Stimulated activated CD4-positive, alpha-beta T cell treated with anti-CD3 and anti-CD28 coated beads, Interleukin-12 subunit alpha, Interleukin-12 subunit beta, amount 100 ng/mL, for 24 hours (primary cell): ENCODE measurements around the gene NR2F1-AS1.

Source experiments
- DNase-seq, 2 experiments: peaks; one replicate each; pipeline ENCODE4 v3.0.0-alpha.2; 2020; ENCODE audit warnings: low read depth in 2 of 2

The NR2F1-AS1 gene

DNA sequence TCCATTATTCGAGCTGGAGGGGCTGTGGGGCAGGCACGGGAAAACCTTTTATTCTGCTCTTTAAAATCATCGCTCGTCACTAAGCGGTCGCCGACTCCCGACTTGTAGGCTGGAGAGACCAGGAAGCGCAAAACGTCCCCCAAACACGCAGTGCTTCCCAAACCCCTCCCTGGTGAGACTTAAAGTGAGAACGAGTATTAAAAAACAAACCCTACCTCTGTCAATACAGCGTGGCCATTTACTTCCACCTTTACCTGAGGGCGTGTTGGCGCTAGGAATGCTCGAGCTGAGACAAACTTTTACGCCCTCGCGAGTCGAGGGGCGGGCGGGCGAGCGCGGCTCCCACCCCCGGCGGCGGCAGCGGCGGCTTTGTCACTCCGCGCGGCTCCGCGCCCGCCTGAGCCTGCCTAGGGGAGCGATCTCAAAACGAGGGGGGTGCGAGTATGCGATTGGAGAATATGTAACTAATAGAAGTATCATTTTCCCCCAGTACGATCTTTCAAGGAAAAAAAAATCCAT lies at the start of gene NR2F1-AS1:
TSS of gene NR2F1-AS1 (minus strand) at position 293 of the 519 bp plus-strand sequence.
- DNase-seq: no peak

DNA sequence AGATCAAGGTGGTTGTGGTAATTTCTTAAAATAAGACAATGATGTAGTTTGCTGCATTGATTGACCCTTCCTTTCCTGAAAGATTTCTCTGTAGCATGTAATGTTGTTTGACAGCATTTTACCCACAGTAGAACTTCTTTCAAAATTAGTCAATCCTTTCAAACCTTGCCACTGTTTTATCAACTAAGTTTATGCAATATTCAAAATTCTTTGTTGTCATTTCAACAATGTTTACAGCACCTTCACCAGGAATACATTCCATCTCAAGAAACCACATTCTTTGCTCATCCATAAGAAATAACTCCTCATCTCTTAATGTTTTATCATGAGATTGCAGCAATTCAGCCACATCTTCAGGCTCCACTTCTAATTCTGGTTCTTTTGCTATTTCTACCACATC lies 45.8 kb upstream of the NR2F1-AS1 start:
- no peak for DNase-seq

DNA sequence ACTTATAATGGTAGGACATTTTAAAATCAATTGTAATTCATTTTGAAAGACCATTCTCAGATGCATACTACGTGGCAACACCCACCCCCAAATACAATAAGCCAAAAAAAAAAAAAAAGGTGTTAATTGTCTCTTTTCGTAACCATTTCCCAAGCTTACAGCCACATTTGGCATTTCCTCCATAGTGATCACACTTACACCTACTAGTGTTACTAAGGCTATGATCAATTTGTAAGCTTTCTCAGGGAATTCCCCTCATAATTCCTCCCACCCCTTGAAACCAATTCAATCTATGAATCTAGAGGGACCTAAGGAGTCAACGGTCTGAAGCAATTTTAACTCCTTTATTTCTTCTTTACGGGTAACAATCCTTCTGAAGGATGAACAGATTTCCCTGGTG lies 42.1 kb upstream of the NR2F1-AS1 start:
- no peak for DNase-seq

DNA sequence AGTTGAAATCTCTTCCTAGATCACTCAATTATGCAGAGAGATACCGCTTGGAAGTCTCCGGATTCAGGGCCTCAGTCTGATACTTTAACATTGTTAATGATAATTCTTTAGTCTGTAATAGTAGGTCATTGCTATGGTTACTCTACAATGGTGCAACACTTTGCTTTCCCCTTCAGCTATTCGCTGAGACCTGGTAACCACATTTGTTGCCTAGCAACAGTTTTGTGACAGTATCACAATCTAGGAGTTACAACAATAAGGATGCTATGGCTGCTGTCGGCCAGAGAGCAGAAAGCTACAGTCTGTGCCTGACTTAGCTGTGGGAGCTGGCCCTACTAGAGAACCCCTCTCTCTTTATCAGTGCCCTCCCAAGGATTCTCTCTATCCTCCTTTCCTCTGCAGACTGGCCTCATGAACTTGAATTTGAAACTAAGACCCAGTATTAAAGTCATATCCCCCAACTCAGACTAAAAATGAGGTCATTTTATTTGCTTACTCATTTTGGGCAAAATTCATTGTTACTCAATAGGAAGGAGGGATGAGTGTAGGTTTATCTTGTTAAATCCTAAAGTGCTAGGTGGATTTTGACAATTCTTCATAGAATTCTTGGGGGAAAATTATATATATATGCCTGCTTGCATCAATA lies 41.3 kb upstream of the NR2F1-AS1 start:
- DNase-seq: no peak

DNA sequence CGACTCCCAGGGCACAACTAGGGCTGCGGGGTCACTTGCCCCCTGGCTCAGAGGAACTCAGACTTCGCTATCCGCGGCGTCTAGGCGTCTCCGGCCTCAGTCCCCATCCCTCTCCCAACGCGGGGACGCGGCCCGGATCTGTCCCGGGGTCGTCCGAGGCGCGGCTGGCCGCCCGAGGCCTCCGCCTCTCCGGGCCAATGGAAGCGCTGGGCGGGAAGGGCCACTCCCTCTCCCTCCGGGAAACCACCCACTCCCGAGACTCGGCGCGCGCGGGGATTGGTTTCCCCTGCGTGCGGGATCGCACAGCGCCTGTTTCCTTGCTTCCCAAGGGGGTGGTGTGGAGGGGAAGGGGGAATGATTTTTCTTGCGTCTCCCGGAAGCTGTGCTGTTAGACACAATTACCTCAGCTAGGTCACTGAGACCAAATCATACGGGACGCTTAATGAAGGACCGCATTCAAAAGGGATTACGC lies 40.3 kb upstream of the NR2F1-AS1 start:
- no peak for DNase-seq

DNA sequence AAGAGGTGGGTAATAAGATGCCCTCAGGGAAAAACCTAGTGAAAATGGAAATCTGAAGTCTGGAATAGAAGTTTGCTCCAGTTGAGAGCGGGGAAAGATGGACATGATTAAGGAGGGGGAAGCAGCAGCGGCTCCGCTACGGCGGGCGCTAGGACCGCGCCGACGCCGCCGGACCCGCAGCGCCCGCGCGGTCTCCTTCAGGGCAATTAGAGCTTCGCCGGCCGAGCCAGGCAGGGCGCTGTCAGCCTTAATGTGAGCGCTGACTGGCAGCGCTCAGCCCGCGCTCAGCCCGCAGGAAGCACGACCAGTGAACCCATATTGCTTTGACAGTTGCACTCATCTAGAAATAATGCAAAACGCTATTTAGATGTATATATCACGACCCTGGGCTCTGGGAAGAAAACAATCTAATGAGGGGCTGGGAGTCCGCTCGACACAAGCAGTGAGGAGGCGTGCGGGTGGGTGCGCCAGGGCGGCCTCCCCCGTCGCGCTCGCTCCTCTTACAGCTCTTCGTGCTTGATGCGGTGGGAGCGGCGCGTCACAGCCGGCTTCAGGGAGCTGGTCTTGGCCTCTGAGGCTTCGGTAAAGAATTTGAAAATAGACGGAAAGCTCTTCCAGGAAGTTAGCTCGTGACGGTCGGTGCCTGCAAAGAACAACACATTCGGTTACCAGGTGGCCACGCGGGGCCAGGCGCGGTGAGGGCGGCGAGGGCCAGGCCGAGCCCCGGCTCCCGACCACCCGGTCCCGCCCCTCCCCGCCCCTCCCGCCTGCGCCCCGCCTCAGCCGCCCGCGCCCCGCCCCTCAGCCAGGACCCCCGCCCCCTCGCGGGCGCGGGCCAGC lies 39.7 kb upstream of the NR2F1-AS1 start:
- DNase-seq: peak in 1 of 2 experiments; percentile 36

DNA sequence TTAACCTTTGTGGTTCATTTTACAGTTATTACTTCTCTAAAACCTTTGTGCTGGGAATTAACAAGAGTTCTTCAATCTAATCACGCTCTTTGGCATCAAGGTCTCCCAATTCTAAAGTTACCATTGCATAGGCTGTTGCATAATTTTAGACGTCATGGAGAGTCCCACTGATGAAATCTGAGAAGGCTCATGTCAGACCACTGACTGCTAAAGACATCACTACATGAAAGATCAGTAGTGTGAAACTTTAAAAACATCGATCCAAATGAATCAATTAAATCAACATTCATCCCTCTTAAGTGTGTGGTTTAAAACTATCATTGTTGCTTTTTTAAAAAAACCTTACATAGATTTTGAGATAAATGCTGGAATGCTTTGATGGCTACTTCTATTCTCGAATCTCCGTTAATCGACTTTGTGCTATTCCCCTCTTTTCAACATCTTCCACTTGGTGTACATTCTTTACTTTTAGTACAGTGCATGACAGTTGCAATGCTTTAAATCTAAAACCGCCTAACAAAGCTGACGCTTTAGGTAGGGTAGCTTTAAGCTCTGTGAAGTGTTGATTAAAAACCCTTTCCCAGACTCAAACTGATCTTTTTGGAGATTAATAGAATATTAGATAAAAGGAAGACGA lies 35.6 kb upstream of the NR2F1-AS1 start:
- no peak for DNase-seq

DNA sequence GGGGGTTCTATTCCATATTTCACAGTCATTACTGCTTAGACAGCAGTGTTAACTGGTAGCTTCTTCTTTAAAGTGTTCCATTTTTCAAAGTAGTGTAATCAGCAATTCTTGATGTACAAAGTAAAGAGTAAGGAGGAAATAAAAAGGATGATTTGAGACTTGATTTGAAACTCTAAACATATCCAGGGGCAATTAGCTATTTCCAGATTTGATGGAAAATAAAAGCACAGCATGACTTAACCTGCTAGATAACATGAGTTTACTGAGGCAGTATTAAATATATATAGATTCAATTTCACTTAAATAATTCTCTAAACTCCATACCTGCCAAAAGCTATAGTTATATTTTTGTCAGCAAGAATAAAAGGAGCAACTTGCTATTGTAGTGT lies 31.8 kb upstream of the NR2F1-AS1 start:
- no peak for DNase-seq

DNA sequence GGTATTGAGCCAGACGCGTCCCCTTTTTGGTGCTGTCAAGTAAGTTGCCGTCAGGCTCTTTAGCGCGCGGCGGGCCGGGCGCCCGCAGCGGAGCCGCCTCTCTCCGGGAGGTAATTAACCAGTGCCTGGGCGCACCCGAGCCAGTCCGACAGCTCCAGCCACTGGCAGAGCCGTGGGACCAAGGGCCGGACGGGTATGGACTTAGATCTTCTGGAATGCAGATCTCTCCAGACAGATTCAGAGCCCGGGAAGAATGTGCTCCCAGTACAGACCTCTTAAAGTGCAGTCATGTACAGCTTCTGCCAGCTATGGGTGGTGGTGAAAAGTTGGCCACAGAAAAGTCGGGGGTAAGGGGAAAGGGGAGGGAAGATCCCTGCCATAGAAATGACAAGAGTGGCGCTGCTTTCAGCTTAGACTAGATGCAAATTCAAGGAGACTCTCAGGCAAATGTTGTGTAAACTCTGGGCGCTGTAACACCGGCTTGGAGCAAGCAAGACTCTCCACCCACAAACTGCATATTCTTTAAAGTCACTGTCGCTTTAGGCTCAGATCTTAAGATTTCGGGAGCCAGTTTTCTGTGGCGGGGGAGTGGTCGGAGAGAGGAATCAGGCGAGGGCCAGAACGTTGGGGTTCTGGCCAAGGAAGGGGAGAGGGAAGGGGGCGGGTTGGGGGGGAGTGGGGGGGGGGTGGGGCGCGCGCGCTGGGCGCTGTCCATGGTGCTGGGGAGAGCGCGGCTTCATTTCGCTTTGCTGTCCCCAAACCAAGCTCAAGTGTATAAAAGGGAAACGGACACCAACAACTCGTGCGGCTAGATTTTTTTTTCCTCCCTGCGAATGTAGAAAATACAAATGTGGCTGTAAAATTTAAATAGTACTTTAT lies 31.2 kb upstream of the NR2F1-AS1 start:
- no peak for DNase-seq

DNA sequence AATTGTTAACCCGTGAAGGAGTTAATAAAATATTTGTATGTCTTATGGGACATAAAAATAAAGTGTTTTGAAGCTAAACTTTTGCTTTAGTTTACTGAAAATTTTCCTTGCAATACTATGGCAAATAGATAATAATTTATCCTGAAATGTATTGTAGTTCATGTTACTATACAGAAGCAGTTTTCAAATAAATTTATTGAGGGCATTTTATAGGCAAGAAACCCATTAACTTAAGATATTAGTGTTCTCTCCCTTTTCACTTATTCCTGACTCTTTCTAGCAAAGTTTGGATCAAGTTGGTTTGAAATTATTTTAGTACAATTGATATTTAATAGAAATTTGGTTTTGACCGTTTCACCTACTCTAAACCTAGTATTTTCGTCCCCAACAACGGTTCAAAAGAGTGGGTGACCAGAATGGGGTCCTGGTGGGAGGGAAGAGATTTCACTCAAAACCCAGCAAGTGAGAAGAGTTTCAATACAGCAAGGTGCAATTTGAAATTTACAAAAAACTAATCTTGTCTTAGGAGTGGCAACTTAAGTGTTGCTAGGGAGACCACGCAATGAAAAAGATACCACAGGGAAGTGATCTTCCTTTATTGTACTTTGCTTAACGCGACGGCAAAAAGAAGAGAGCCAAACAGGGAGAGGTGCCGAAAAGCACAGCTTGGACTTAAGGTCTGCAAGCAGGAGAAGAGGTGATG lies 30.4 kb upstream of the NR2F1-AS1 start:
- no peak for DNase-seq

DNA sequence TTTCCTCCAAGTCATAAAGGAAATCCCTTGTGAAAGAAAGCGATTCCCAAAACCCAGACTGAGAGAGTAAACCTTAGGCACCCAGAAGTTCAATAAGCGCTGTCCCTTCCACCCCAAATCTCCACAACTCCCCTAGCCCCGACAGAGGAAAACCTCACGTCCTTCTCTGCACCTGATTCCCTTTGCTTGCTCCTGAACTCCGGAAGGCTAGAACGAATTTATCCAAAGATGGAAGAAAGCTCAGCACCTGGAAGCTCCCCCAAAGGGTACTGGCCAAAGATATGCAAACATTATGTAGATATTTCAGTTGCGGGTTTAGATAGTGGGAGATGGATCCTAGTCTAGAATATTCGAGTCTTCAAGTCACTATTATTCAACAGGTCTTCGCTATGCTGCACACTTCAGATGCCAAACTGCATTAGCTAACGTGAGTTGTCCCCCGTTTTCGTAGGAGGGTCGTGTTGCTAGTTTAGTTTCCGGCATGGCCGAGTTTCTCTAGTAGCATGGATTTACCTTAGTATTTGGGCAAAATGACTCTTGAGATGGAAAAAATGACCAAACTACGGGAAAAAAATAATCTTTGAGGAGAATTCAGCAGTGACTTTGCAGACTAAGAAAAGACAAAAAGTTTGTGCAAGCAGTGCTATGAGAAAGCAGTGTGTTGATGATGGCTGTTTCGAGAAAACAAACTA lies 29.7 kb upstream of the NR2F1-AS1 start:
- DNase-seq: no peak

DNA sequence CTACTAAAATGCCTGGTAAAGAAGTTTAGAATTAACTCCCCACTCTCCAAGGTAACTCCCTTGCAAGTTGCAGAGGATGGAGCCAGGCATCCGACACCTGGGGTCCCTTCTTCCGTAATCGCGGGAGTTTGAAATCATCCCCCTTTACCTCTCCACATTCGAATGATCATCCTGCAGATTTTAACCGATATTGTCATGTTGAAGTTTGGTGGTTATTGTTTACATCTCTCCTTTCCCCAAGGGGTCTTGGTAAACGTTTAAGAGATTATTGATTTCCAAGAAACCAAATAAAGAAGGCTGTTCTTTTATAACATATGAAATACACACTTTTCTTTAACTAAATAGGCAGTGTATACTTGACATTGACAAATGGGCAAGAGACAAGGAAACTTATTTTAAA lies 28.7 kb upstream of the NR2F1-AS1 start:
- no peak for DNase-seq

DNA sequence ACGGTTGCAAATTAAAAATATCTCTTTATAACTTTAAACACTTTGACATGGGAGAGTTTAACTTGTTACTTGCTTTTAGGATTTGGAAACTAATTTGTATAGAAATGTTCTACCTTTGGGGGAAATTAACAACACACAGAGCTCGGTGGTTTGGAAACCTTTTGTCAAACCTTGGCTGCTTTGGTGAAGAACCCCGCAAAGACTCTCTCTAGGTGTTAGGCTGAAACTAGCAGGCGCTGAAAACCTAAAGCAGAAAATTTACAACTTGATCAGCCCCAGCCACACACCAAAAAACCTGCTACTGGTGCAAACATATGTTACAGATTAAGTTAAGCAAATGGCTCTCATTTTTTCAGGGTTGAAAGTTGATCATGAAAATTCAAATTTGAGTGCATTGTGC lies 27.8 kb upstream of the NR2F1-AS1 start:
- no peak for DNase-seq

DNA sequence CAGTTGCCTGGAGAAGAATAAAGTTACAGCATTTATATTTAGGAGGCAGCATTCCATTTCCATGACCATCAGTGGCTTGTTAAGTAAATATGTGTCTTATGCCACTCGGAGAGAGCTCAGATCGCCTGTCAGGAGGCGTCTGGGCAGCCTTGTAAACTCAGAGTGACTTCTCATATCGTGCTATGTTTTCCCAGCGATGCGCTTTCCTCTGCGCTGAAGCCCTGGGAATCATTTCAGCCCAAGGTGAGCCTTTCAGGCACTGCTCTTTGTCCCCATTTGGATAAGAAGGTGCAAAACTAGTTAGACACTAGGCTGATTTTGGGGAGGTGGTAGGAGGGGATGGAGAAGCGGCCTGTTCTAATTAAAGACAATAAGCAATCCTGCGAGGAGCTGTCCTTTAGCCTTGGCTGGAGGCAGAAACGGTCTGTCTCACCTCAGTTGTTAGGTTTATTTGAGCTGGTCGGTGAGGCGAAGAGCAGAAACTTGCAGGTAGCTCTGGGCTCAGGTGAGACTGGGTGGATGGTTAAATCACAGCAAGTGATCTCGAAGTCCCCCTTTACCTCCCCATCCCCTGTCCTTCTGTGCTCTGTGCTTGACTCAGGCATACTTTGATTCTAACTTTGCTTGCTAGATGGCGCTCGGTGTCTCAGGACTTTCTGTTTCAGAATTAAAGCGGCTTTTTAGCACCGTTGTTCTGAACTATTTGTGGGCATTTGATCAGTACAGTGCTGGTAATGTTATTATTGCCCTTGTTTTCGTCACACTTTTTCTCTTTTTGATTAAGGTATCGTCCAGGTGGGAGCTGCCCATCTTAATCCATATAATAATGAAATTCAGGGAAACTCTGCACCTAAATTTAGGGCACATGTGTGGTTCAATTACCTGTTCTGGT lies 26.6 kb upstream of the NR2F1-AS1 start:
- no peak for DNase-seq

DNA sequence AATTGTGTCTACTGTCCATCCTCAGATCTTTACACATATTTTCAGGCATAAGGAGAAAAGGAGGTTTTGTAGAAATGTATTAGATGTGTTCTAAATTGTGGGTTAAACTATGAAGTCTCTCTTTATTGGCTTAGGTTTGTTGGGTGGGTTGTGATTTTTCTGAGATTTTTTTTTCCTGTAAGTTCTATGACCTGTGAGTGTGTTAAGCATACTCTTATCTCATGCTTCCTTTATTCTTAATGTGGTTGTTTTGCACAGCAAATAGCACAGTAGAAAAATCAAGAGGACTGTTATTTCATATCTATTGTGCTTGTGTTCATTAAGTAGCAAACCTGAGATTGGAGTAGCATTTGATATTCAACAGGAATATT lies 25.3 kb upstream of the NR2F1-AS1 start:
- no peak for DNase-seq

DNA sequence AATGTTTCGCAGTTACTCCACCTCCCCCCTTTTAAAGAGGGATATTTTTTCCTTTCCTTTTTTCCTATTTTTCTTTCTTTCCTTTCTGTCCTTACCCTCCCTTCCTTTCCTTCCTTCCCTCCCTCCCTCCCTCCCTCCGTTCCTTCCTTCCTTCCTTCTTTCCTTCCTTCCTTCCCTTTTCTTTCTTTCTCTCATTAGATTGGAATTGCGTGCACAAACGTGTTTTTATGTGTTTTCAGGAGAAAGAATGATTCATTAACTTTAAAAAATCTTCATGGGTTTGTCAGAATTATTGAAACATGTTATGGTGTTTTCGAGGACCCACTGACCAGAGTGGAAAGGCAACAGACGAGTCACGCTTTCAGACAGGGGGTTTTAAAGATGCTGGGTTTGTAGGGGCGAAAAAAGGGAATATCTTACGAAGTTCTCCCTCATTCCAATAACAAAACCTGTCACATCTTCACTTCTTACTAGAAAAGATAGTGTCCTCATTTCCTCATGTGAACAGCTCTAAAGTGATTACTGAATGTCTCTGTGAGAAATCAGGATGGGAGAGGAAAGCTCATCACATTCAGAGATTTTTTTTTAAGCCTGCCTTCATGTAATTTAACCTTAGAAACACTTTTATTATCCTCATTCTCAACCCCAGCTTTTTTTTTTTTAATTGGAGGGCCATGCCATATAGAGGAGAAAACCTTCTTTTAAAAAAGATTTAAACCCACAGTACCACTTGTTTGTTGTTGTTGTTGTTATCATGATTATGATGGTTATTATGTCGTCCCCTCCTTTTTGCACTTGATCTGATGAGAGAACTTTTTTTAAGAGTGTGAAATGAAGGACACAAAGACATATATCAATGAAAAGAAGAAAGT lies 23.9 kb upstream of the NR2F1-AS1 start:
- no peak for DNase-seq

DNA sequence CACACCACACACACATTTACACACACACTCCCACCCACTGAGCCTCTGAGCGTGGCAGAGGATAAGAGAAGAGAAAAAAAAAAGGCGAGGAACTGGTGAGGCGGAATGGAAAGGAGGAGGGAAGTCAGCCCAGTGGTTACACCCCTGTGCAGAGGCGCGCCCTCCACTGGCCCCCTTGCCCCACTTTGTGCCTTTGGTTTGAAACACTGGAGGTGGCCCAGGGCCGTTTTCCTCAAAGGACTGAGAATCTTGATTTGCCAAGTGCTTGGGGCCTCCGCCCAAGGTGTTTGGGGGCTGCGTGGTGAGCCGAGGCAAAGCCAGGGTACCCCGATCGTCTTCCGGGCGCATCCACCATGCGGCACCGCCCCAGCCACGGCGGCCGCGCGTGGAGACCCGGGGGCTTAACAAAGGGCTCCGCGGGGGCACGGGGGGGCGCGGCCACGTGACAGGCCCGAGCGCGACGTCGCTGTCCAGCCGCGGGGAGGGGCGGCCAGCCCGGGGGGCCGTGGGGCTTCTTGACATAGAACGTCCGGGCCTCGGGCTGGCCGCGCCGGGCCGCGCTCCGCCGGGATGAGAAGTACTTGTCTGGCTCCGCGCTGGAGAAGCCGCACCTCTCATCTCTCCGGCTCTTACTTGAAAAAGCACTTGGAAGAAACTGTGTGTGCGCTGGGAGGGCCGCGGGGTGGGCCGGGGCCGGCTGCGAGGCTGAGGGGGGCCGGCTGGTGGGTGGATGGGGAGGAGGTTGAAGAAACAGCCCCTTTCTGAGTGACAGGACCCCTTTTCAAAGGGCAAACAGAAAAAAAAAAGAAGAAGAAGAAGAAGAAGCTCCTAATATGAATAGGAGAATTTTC lies 23.0 kb upstream of the NR2F1-AS1 start:
- no peak for DNase-seq
